A673 (cell line): ENCODE measurements around the gene ZNF324. TPM values are rescaled to one million over a fixed set of nuclear protein-coding genes. Genes with fewer than 3 reads are reported as not detected.

ENCODE experiments used
- BruUV-seq: library from RNA; stranded (reverse); fragments of 400-500 nt; replicated peaks from 2 replicates; lab custom pipeline; 2021; lab: Mats Ljungman, UMichigan
- CTCF ChIA-PET: fragments of 300-600 bp; sonication (Branson Sonifier 250); formaldehyde crosslinking; loops from one replicate; lab custom pipeline; 2022; ENCODE audit warnings: antibody characterized with exemption; lab: Charles Lee
- POLR2A ChIA-PET: fragments of 300-600 bp; sonication (Branson Sonifier 250); formaldehyde crosslinking; loops from one replicate; lab custom pipeline; 2022; ENCODE audit warnings: antibody characterized with exemption; ENCODE audit not compliant: low non-redundant PET; lab: Charles Lee
- DNase-seq: peaks from one replicate; pipeline ENCODE4 v3.0.0-alpha.2; 2015; ENCODE audit warnings: low spot score
- H3K27ac ChIP-seq: fragments of 200-600 bp; sonication (generic); 2 replicates; pipeline ENCODE4 v1.5.1; 2016; ENCODE audit warnings: mixed run types, low read depth, mild to moderate bottlenecking, mixed read lengths, antibody characterized with exemption, low read length; ENCODE audit not compliant: poor library complexity, severe bottlenecking
- H3K27me3 ChIP-seq: fragments of 200-600 bp; sonication (generic); replicated peaks from 2 replicates; pipeline ENCODE4 v1.6.1; 2017; ENCODE audit warnings: mixed run types, low read depth, mild to moderate bottlenecking, mixed read lengths, antibody characterized with exemption, low read length; ENCODE audit not compliant: insufficient read depth, poor library complexity
- H3K36me3 ChIP-seq: fragments of 200-600 bp; sonication (generic); 2 replicates; pipeline ENCODE4 v1.6.1; 2016; ENCODE audit warnings: mixed run types, mild to moderate bottlenecking, mixed read lengths, antibody characterized with exemption, low read length; ENCODE audit not compliant: insufficient read depth, poor library complexity, severe bottlenecking
- H3K4me1 ChIP-seq: fragments of 200-600 bp; sonication (generic); 2 replicates; pipeline ENCODE4 v1.6.1; 2017; ENCODE audit warnings: mixed run types, mild to moderate bottlenecking, mixed read lengths, antibody characterized with exemption, low read length; ENCODE audit not compliant: insufficient read depth, poor library complexity, severe bottlenecking
- H3K4me3 ChIP-seq: fragments of 200-600 bp; sonication (generic); 2 replicates; pipeline ENCODE4 v1.5.1; 2016; ENCODE audit warnings: low read depth, mixed run types, mild to moderate bottlenecking, mixed read lengths, low read length; ENCODE audit not compliant: poor library complexity, severe bottlenecking
- H3K9me3 ChIP-seq: fragments of 200-600 bp; sonication (generic); 2 replicates; pipeline ENCODE4 v1.6.1; 2016; ENCODE audit warnings: mixed run types, low read depth, mild to moderate bottlenecking, mixed read lengths, antibody characterized with exemption, low read length; ENCODE audit not compliant: poor library complexity, severe bottlenecking
- CTCF ChIP-seq: fragments of 300-800, 200-600 bp; sonication (generic); conservative IDR thresholded peaks from 2 replicates; pipeline ENCODE4 v1.5.1; 2017; ENCODE audit warnings: low read depth, mild to moderate bottlenecking, antibody characterized with exemption, low read length, moderate library complexity, mixed read lengths
- EZH2 ChIP-seq: fragments of 200-600 bp; sonication (generic); IDR thresholded peaks from 2 replicates; pipeline ENCODE4 v1.6.1; 2017; ENCODE audit warnings: borderline replicate concordance, low read depth, mild to moderate bottlenecking, mixed read lengths, antibody characterized with exemption, low read length; ENCODE audit not compliant: poor library complexity, severe bottlenecking
- intact Hi-C: fragments of 100-400 bp; cut with micrococcal nuclease; formaldehyde crosslinking; loops from one replicate; pipeline ENCODE4 v1.10.0; 2022; ENCODE audit not compliant: unreplicated experiment
- total RNA-seq: library from RNA; stranded (reverse); gene quantifications from 2 replicates; pipeline ENCODE4 v1.2.3, GENCODE V29; 2021

The ZNF324 gene
- total RNA-seq, 1 experiment from 2014 or later, result 12.7 TPM

- intact Hi-C loops, result no loop called here
- Histone ChIP-seq H3K36me3 (no peaks in the 10 kb centered on the region), H3K27ac (no peak overlapping the region), H3K4me3 (no peak overlapping the region), H3K9me3 (no peaks in the 10 kb centered on the region), H3K4me1 (peaks cover 6% of the 10 kb centered on the region), H3K27me3 (no peaks in the 10 kb centered on the region)
- DNase-seq, result no peak
- TF ChIP-seq CTCF (no peak), EZH2 (no peak)
- BruUV-seq, result no TSS peak
- POLR2A ChIA-PET, result no interaction called here
- CTCF ChIA-PET, result no interaction called here
Measured at GRCh38 chr19:58480481-58480830, 13.6 kb downstream of the ZNF324 start.

GRCh38 chr19:58480831-58481230 lies 14.0 kb downstream of the ZNF324 start:
- H3K9me3 ChIP-seq, result no peaks in the 10 kb centered on the region
- H3K36me3 ChIP-seq, result no peaks in the 10 kb centered on the region
- intact Hi-C loops, result no loop called here
- H3K27me3 ChIP-seq, result no peaks in the 10 kb centered on the region
- H3K4me3 ChIP-seq, result no peak overlapping the region
- DNase-seq, result no peak
- peaks cover 6% of the 10 kb centered on the region for H3K4me1 ChIP-seq
- CTCF ChIA-PET, result no interaction called here
- no peak overlapping the region for H3K27ac ChIP-seq
- no peak for TF ChIP-seq CTCF
- no peak for TF ChIP-seq EZH2
- BruUV-seq, result no TSS peak
- POLR2A ChIA-PET, result no interaction called here

GRCh38 chr19:58482372-58482771 lies 15.5 kb downstream of the ZNF324 start:
- BruUV-seq, result no TSS peak
- Histone ChIP-seq H3K4me1 (no peaks in the 10 kb centered on the region), H3K9me3 (no peaks in the 10 kb centered on the region), H3K36me3 (no peaks in the 10 kb centered on the region), H3K27ac (no peak overlapping the region), H3K4me3 (no peak overlapping the region), H3K27me3 (no peaks in the 10 kb centered on the region)
- no peak for DNase-seq
- ChIA-PET CTCF (no interaction called here), POLR2A (no interaction called here)
- intact Hi-C loops, result no loop called here
- TF ChIP-seq CTCF (no peak), EZH2 (no peak)
